PFSK-1 (cell line): Measurements from ENCODE around the gene HOXA2.

Experiments
- POLR2AphosphoS5 ChIP-seq: IDR thresholded peaks from 2 replicates; pipeline ENCODE4 v1.6.1; 2012; ENCODE audit warnings: low read depth, mild to moderate bottlenecking, control low read depth, low read length, moderate library complexity
- SIN3A ChIP-seq: IDR thresholded peaks from 2 replicates; pipeline ENCODE4 v1.6.1; 2012; ENCODE audit warnings: mild to moderate bottlenecking, low read length, moderate library complexity, borderline replicate concordance; ENCODE audit not compliant: insufficient read depth
- TAF1 ChIP-seq: IDR thresholded peaks from 2 replicates; pipeline ENCODE4 v1.6.1; 2012; ENCODE audit warnings: low read length, control low read depth, borderline replicate concordance; ENCODE audit not compliant: insufficient read depth
- TF ChIP-seq, protein P1 (sequence below), 2 experiments: IDR thresholded peaks; 2 replicates each; pipeline versions ENCODE4 v1.6.1 to v1.8.0; 2011 to 2012; ENCODE audit warnings: low read depth in 2 of 2, low read length in 2 of 2, control low read depth in 1 of 2, inconsistent platforms in 1 of 2, mild to moderate bottlenecking in 1 of 2, moderate library complexity in 1 of 2; ENCODE audit not compliant: insufficient read depth in 1 of 2

DNA sequence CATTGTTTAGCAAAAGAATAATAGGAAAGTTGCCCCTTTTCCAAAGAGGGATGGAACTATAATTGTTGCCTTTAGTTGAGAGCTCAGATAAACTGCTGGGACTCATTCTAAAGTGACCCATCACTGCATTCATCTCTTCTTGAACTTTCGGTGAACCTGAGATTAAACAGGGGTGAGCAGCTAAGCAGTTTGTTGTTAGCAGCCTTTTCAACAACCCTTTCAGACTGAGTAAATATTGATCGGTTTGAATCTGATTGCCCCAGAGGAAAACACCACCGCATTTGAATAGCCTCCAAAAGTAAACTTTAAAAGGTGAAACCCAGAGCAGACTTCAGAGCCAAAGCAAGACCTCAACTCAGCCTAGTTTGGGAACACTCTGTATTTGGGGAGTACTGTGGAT is 11.4 kb downstream of the HOXA2 start:
- TF ChIP-seq POLR2AphosphoS5 (no peak), SIN3A (no peak), TAF1 (no peak)
- TF ChIP-seq, protein P1, sequence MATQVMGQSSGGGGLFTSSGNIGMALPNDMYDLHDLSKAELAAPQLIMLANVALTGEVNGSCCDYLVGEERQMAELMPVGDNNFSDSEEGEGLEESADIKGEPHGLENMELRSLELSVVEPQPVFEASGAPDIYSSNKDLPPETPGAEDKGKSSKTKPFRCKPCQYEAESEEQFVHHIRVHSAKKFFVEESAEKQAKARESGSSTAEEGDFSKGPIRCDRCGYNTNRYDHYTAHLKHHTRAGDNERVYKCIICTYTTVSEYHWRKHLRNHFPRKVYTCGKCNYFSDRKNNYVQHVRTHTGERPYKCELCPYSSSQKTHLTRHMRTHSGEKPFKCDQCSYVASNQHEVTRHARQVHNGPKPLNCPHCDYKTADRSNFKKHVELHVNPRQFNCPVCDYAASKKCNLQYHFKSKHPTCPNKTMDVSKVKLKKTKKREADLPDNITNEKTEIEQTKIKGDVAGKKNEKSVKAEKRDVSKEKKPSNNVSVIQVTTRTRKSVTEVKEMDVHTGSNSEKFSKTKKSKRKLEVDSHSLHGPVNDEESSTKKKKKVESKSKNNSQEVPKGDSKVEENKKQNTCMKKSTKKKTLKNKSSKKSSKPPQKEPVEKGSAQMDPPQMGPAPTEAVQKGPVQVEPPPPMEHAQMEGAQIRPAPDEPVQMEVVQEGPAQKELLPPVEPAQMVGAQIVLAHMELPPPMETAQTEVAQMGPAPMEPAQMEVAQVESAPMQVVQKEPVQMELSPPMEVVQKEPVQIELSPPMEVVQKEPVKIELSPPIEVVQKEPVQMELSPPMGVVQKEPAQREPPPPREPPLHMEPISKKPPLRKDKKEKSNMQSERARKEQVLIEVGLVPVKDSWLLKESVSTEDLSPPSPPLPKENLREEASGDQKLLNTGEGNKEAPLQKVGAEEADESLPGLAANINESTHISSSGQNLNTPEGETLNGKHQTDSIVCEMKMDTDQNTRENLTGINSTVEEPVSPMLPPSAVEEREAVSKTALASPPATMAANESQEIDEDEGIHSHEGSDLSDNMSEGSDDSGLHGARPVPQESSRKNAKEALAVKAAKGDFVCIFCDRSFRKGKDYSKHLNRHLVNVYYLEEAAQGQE (IDR thresholded peaks at IDR 0.05; ENCODE audit: insufficient read depth in 1 of 2, low read depth in 2 of 2, low read length in 2 of 2), result no peak
